Liver (tissue), 9 donors: ENCODE measurements around the gene CAMK1D. TPM values are rescaled to one million over a fixed set of nuclear protein-coding genes. Genes with fewer than 3 reads are reported as not detected.

Source experiments
- DNase-seq: peaks from one replicate; pipeline ENCODE4 v3.0.0-alpha.2; 2017; ENCODE audit warnings: low spot score
- H3K27ac ChIP-seq, 2 donors: one replicate each; pipeline ENCODE4 v1.7.0; 2013; ENCODE audit warnings: inconsistent platforms in 2 of 2, low read length in 2 of 2, control low read depth in 1 of 2, low read depth in 1 of 2, mild to moderate bottlenecking in 1 of 2
- H3K27me3 ChIP-seq, 4 donors: one replicate each; pipeline versions ENCODE4 v1.6.1 to v1.7.0; 2013; ENCODE audit warnings: low read length in 3 of 4, inconsistent platforms in 1 of 4, mild to moderate bottlenecking in 1 of 4, moderate library complexity in 1 of 4; ENCODE audit not compliant: control insufficient read depth in 4 of 4, insufficient read depth in 4 of 4
- H3K36me3 ChIP-seq, 4 donors: one replicate each; pipeline versions ENCODE4 v1.6.1 to v1.7.0; 2013; ENCODE audit warnings: low read length in 3 of 4, mild to moderate bottlenecking in 3 of 4, low read depth in 1 of 4, moderate library complexity in 1 of 4; ENCODE audit not compliant: control insufficient read depth in 4 of 4, insufficient read depth in 3 of 4
- H3K4me1 ChIP-seq, 4 donors: one replicate each; pipeline versions ENCODE4 v1.6.1 to v1.7.0; 2013; ENCODE audit warnings: low read length in 3 of 4, mild to moderate bottlenecking in 3 of 4, moderate library complexity in 1 of 4; ENCODE audit not compliant: control insufficient read depth in 4 of 4, insufficient read depth in 4 of 4
- H3K4me3 ChIP-seq, 3 donors: one replicate each; pipeline versions ENCODE4 v1.6.1 to v1.7.0; 2013; ENCODE audit warnings: low read length in 3 of 3, control low read depth in 1 of 3, low read depth in 1 of 3, mild to moderate bottlenecking in 1 of 3
- H3K9ac ChIP-seq, 2 donors: one replicate each; pipeline ENCODE4 v1.7.0; 2013; ENCODE audit warnings: low read length in 2 of 2, mild to moderate bottlenecking in 2 of 2, moderate library complexity in 2 of 2, control low read depth in 1 of 2, low read depth in 1 of 2
- H3K9me3 ChIP-seq, 4 donors: one replicate each; pipeline versions ENCODE4 v1.6.1 to v1.7.0; 2013; ENCODE audit warnings: low read length in 3 of 4; ENCODE audit not compliant: control insufficient read depth in 4 of 4
- CTCF ChIP-seq: fragments of 150-350 bp; IDR thresholded peaks from 2 replicates; pipeline ENCODE4 v1.5.1; 2017; ENCODE audit warnings: improper control_type of control experiment, low read depth, low read length; ENCODE audit not compliant: missing input control
- EGR1 ChIP-seq, 2 donors: IDR thresholded peaks; 2 replicates each; pipeline ENCODE4 v1.6.1; 2016 to 2018; ENCODE audit warnings: antibody characterized with exemption in 2 of 2, low read depth in 2 of 2
- FOXA1 ChIP-seq: IDR thresholded peaks from 2 replicates; pipeline ENCODE4 v1.6.1; 2016; ENCODE audit warnings: antibody characterized with exemption
- FOXA2 ChIP-seq: IDR thresholded peaks from 2 replicates; pipeline ENCODE4 v1.6.1; 2016; ENCODE audit warnings: antibody characterized with exemption
- GABPA ChIP-seq, 2 donors: IDR thresholded peaks in 1 of 2; conservative IDR thresholded peaks in 1 of 2; 2 replicates each; pipeline ENCODE4 v1.6.1; 2016; ENCODE audit warnings: antibody characterized with exemption in 2 of 2, mild to moderate bottlenecking in 1 of 2, moderate library complexity in 1 of 2
- HNF4A ChIP-seq, 2 donors: conservative IDR thresholded peaks; 2 replicates each; pipeline ENCODE4 v1.6.1; 2016; ENCODE audit warnings: antibody characterized with exemption in 2 of 2, mild to moderate bottlenecking in 2 of 2
- HNF4G ChIP-seq: IDR thresholded peaks from 2 replicates; pipeline ENCODE4 v1.6.1; 2016; ENCODE audit warnings: antibody characterized with exemption
- JUND ChIP-seq, 2 donors: IDR thresholded peaks; 2 replicates each; pipeline ENCODE4 v1.6.1; 2016; ENCODE audit warnings: antibody characterized with exemption in 2 of 2
- MAX ChIP-seq: IDR thresholded peaks from 2 replicates; pipeline ENCODE4 v1.6.1; 2016; ENCODE audit warnings: antibody characterized with exemption
- NR2F2 ChIP-seq: IDR thresholded peaks from 2 replicates; pipeline ENCODE4 v1.6.1; 2016; ENCODE audit warnings: antibody characterized with exemption
- RAD21 ChIP-seq, 2 donors: IDR thresholded peaks; 2 replicates each; pipeline ENCODE4 v1.6.1; 2016; ENCODE audit warnings: antibody characterized with exemption in 2 of 2, mild to moderate bottlenecking in 2 of 2
- REST ChIP-seq: IDR thresholded peaks from 2 replicates; pipeline ENCODE4 v1.6.1; 2016; ENCODE audit warnings: antibody characterized with exemption, mild to moderate bottlenecking
- RXRA ChIP-seq, 2 donors: IDR thresholded peaks; 2 replicates each; pipeline ENCODE4 v1.6.1; 2017 to 2018; ENCODE audit warnings: antibody characterized with exemption in 2 of 2, mild to moderate bottlenecking in 1 of 2
- SP1 ChIP-seq: IDR thresholded peaks from 2 replicates; pipeline ENCODE4 v1.6.1; 2018; ENCODE audit warnings: antibody characterized with exemption, mild to moderate bottlenecking
- TAF1 ChIP-seq: conservative IDR thresholded peaks from 2 replicates; pipeline ENCODE4 v1.6.1; 2016; ENCODE audit warnings: antibody characterized with exemption, mild to moderate bottlenecking
- YY1 ChIP-seq: IDR thresholded peaks from 2 replicates; pipeline ENCODE4 v1.6.1; 2016; ENCODE audit warnings: antibody characterized with exemption, mild to moderate bottlenecking
- WGBS: extraction: QIAGEN DNeasy Blood & Tissue Kit; methylation state at CpG from one replicate; pipeline ENCODE4 v1.1.7; 2013; 5-methylcytosine and 5-hydroxymethylcytosine counted together
- polyA plus RNA-seq, 2 donors: library from polyadenylated mRNA; stranded (reverse) in 1 of 2; unstranded in 1 of 2; fragments of 200-250 nt in 1 of 2; fragments of >200 nt in 1 of 2; fragmentation: Nextera tagmentation in 1 of 2; extraction: Ambion mirVana in 1 of 2; gene quantifications; one replicate each; pipeline versions ENCODE4 v1.2.1 to v1.2.3, GENCODE V29; 2013 to 2015
- total RNA-seq, 2 donors: library from RNA; depleted of rRNA; stranded (reverse); fragments of >200 nt; gene quantifications; one replicate each; pipeline ENCODE4 v1.2.3, GENCODE V29; 2014
- TF ChIP-seq, protein P1 (sequence below): IDR thresholded peaks from 2 replicates; pipeline ENCODE4 v1.6.1; 2016; ENCODE audit warnings: antibody characterized with exemption
- TF ChIP-seq, protein P2 (sequence below): IDR thresholded peaks from 2 replicates; pipeline ENCODE4 v1.6.1; 2016; ENCODE audit warnings: antibody characterized with exemption
- donor health status: healthy.
- donor health status: healthy.
- donor health status: healthy.
- donor health status: healthy.
- donor health status: healthy.

The CAMK1D gene
- total and polyA plus RNA-seq, 4 donors = 2.7 to 10.1 (median 4.2) TPM

DNA sequence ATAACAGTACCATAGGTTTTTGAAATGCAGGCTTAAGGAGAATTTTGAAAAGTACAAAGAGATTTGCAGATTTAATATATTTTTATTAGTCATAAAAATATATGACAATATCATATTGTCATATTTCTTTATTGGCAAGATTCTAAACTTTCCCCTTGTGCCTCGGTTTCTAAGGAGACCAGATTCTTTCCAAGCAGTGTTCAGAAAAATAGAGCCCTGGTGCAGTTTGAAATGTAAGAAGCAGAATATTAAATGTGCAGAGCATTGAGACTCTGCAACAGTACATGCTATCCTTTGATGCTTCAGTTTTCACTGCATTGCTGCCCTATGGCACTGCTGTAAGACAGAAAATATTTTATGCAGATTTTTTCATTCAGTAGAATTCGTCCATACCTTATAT, 408.9 kb downstream of the CAMK1D start:
- TF ChIP-seq HNF4A (conservative IDR thresholded peaks at IDR 0.05) (no peak), CTCF (no peak), NR2F2 (no peak), FOXA1 (no peak), HNF4G (no peak), EGR1 (IDR thresholded peaks at IDR 0.05; ENCODE audit: low read depth in 2 of 2) (no peak), JUND (IDR thresholded peaks at IDR 0.05) (no peak), YY1 (no peak), RXRA (IDR thresholded peaks at IDR 0.05) (no peak), FOXA2 (no peak), GABPA (IDR thresholded peaks at IDR 0.05 in 1 of 2, conservative IDR thresholded peaks at IDR 0.05 in 1 of 2) (no peak), RAD21 (IDR thresholded peaks at IDR 0.05) (no peak), MAX (no peak), TAF1 (no peak), SP1 (no peak)
- TF ChIP-seq, protein P1, sequence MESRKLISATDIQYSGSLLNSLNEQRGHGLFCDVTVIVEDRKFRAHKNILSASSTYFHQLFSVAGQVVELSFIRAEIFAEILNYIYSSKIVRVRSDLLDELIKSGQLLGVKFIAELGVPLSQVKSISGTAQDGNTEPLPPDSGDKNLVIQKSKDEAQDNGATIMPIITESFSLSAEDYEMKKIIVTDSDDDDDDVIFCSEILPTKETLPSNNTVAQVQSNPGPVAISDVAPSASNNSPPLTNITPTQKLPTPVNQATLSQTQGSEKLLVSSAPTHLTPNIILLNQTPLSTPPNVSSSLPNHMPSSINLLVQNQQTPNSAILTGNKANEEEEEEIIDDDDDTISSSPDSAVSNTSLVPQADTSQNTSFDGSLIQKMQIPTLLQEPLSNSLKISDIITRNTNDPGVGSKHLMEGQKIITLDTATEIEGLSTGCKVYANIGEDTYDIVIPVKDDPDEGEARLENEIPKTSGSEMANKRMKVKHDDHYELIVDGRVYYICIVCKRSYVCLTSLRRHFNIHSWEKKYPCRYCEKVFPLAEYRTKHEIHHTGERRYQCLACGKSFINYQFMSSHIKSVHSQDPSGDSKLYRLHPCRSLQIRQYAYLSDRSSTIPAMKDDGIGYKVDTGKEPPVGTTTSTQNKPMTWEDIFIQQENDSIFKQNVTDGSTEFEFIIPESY = no peak
- TF ChIP-seq, protein P2, sequence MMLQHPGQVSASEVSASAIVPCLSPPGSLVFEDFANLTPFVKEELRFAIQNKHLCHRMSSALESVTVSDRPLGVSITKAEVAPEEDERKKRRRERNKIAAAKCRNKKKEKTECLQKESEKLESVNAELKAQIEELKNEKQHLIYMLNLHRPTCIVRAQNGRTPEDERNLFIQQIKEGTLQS = no peak
- 93% methylated on average over 2 of the region's 2 CpGs for WGBS

GRCh38 chr10:12766223-12766622, 416.9 kb downstream of the CAMK1D start:
- Histone ChIP-seq H3K27ac (no peak overlapping the region), H3K36me3 (peaks cover 0 to 17% (median 7%) of the 10 kb centered on the region in 4 donors), H3K4me1 (no peaks in the 10 kb centered on the region), H3K4me3 (no peak overlapping the region), H3K9ac (no peak overlapping the region), H3K27me3 (no peaks in the 10 kb centered on the region), H3K9me3 (no peaks in the 10 kb centered on the region)
- 83% methylated on average over 5 of the region's 5 CpGs for WGBS
- no peak for DNase-seq
- TF ChIP-seq JUND (IDR thresholded peaks at IDR 0.05) (no peak), REST (no peak), YY1 (no peak), GABPA (IDR thresholded peaks at IDR 0.05 in 1 of 2, conservative IDR thresholded peaks at IDR 0.05 in 1 of 2) (no peak), CTCF (no peak), HNF4A (conservative IDR thresholded peaks at IDR 0.05) (no peak), HNF4G (no peak), RXRA (IDR thresholded peaks at IDR 0.05) (no peak), TAF1 (no peak), MAX (no peak), NR2F2 (no peak), RAD21 (IDR thresholded peaks at IDR 0.05) (no peak), FOXA2 (no peak), EGR1 (IDR thresholded peaks at IDR 0.05; ENCODE audit: low read depth in 2 of 2) (no peak), SP1 (no peak)
- TF ChIP-seq, protein P1 = no peak
- TF ChIP-seq, protein P2 = no peak

More for the DNA sequence above, 408.9 kb downstream of the CAMK1D start:
- Histone ChIP-seq H3K9me3 (no peaks in the 10 kb centered on the region), H3K9ac (no peak overlapping the region), H3K4me1 (no peaks in the 10 kb centered on the region), H3K27me3 (no peaks in the 10 kb centered on the region), H3K36me3 (peaks cover 0 to 13% (median 4%) of the 10 kb centered on the region in 4 donors), H3K27ac (no peak overlapping the region), H3K4me3 (no peak overlapping the region)
- no peak for DNase-seq
